ENCODE results near the gene POLL. TPM values are rescaled to one million over a fixed set of nuclear protein-coding genes. Genes with fewer than 3 reads are reported as not detected.
"Not testable (repeated sequence)": the region's sequence is repeated elsewhere in the genome, so short reads cannot be mapped to it uniquely, and the experiment has no call there.

POLL gene
- total RNA-seq, 1 experiment from 2014 or later = 27.2 TPM

DNA sequence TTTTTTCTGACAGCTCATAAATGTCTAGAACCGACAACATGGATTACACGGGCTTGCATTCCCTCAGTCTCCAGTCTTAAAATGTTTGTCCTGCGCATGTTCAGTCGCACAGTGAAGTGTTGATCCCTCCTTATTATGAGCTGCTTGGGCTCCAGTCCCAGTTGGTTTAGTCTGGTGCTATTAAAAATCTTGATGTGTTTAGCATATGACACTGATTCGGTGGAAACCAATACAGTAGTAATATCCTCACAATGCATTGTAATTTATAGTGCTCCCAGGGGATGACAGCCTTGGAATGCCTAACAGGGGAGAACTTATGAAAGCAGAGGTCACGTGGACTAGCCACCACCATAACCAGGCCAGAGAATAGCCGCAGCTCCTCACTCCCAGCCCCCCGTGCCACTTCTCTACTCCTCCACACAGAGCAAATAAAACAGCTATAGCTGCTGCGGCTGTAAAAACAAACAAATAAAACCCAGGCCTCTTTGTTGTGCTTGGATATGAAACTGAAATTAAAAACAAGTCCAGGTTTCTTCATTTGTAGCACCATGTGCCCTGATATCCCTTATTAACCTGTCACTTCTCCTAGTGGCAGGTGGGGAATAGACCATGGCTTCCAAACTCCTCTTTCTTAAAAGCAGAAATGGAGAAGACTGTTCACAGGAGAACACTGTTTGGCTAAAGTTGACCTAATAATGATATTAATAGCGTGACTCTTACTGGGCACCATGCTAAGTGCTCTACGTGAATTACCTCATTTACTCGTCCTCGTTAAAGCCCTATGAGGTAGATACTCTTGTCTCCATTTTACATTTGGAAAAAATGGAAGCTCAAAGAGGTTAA is 7.8 kb upstream of the POLL start:
- ChIA-PET CTCF (interaction anchor here (0.5 kb wide), 1 partner anchor 55 kb away, joined by 4 read pairs; no protein-coding TSS in a partner anchor), POLR2A (ENCODE audit: low non-redundant PET) (no interaction called here)
- TF ChIP-seq CTCF (conservative IDR thresholded peaks at IDR 0.05; ENCODE audit: low read depth, low read length) (no peak), EZH2 (IDR thresholded peaks at IDR 0.05; ENCODE audit: borderline replicate concordance, low read depth, low read length, poor library complexity, severe bottlenecking) (no peak)
- BruUV-seq (replicated peaks) = no TSS peak
- intact Hi-C loops (cut with micrococcal nuclease; ENCODE audit: unreplicated experiment) = no loop called here
- H3K27ac ChIP-seq (ENCODE audit: low read depth, low read length, poor library complexity, severe bottlenecking) = no peak overlapping the region
- H3K36me3 ChIP-seq (ENCODE audit: insufficient read depth, low read length, poor library complexity, severe bottlenecking) = no peaks in the 10 kb centered on the region
- H3K4me1 ChIP-seq (ENCODE audit: insufficient read depth, low read length, poor library complexity, severe bottlenecking) = no peaks in the 10 kb centered on the region
- H3K4me3 ChIP-seq (ENCODE audit: low read depth, low read length, poor library complexity, severe bottlenecking) = no peak overlapping the region
- no peaks in the 10 kb centered on the region for H3K27me3 ChIP-seq (replicated peaks; ENCODE audit: insufficient read depth, low read depth, low read length, poor library complexity)
- no peak for DNase-seq (ENCODE audit: low spot score)
- no peaks in the 10 kb centered on the region for H3K9me3 ChIP-seq (ENCODE audit: low read depth, low read length, poor library complexity, severe bottlenecking)

DNA sequence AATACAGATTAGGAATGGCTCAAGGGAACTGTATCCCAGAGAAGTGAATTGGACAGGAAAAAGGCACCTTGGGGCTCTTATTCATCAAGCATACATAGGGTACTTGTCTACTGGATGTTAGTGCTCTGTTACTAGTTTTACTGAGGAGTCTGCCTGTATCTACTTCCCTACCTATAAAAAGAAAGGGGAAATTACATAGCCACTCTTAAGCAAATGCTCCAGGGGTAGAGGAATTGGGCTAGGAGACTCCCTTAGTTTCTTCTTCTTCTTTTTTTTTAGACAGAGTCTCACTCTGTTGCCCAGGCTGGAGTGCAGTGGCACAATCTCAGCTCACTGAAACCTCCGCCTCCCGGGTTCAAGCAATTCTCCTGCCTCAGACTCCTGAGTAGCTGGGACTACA is 5.3 kb upstream of the POLL start:
- H3K4me3 ChIP-seq (ENCODE audit: low read depth, low read length, poor library complexity, severe bottlenecking); intact Hi-C loops (cut with micrococcal nuclease; ENCODE audit: unreplicated experiment); DNase-seq (ENCODE audit: low spot score); H3K27ac ChIP-seq (ENCODE audit: low read depth, low read length, poor library complexity, severe bottlenecking); H3K36me3 ChIP-seq (ENCODE audit: insufficient read depth, low read length, poor library complexity, severe bottlenecking); CTCF ChIA-PET; H3K27me3 ChIP-seq (replicated peaks; ENCODE audit: insufficient read depth, low read depth, low read length, poor library complexity); H3K4me1 ChIP-seq (ENCODE audit: insufficient read depth, low read length, poor library complexity, severe bottlenecking); H3K9me3 ChIP-seq (ENCODE audit: low read depth, low read length, poor library complexity, severe bottlenecking); POLR2A ChIA-PET (ENCODE audit: low non-redundant PET); BruUV-seq (replicated peaks): not testable (repeated sequence)

- Histone ChIP-seq H3K4me1 (ENCODE audit: insufficient read depth, low read length, poor library complexity, severe bottlenecking) (peaks cover 7% of the 10 kb centered on the region), H3K9me3 (ENCODE audit: low read depth, low read length, poor library complexity, severe bottlenecking) (no peaks in the 10 kb centered on the region), H3K36me3 (ENCODE audit: insufficient read depth, low read length, poor library complexity, severe bottlenecking) (no peaks in the 10 kb centered on the region), H3K27ac (ENCODE audit: low read depth, low read length, poor library complexity, severe bottlenecking) (no peak overlapping the region), H3K27me3 (replicated peaks; ENCODE audit: insufficient read depth, low read depth, low read length, poor library complexity) (no peaks in the 10 kb centered on the region), H3K4me3 (ENCODE audit: low read depth, low read length, poor library complexity, severe bottlenecking) (peak overlapping the region; percentile 77)
- DNase-seq (ENCODE audit: low spot score) = no peak
- BruUV-seq (replicated peaks) = no TSS peak
- ChIA-PET POLR2A (ENCODE audit: low non-redundant PET) (no interaction called here), CTCF (no interaction called here)
- TF ChIP-seq EZH2 (IDR thresholded peaks at IDR 0.05; ENCODE audit: borderline replicate concordance, low read depth, low read length, poor library complexity, severe bottlenecking) = no peak
- intact Hi-C loops (cut with micrococcal nuclease; ENCODE audit: unreplicated experiment) = no loop called here
These were observed 822 bp upstream of the POLL start for GRCh38 chr10:101588879-101589278.

DNA sequence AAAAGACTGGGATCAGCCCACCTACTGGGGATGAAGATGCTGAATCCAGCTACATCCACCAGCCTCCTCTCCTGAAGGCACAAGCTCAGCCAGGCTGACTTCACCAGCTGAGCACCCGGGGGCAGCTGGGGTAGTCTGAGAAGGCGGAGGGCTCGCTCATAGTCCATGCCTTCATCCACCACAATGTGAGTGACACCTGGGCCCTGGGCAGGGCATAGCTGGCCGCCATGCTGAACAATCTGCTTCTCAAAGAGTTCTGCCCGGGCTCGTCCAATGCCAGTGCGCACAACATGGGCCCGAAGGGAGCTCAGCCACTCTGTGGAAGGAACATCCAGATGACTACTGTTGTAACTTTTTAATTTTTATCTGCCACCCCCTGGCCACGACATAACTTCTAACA is 2.2 kb downstream of the POLL start:
- H3K36me3 ChIP-seq (ENCODE audit: insufficient read depth, low read length, poor library complexity, severe bottlenecking) = peaks cover 7% of the 10 kb centered on the region
- TF ChIP-seq EZH2 (IDR thresholded peaks at IDR 0.05; ENCODE audit: borderline replicate concordance, low read depth, low read length, poor library complexity, severe bottlenecking) (no peak), CTCF (conservative IDR thresholded peaks at IDR 0.05; ENCODE audit: low read depth, low read length) (no peak)
- intact Hi-C loops (cut with micrococcal nuclease; ENCODE audit: unreplicated experiment) = no loop called here
- no peaks in the 10 kb centered on the region for H3K27me3 ChIP-seq (replicated peaks; ENCODE audit: insufficient read depth, low read depth, low read length, poor library complexity)
- peaks cover 7% of the 10 kb centered on the region for H3K4me1 ChIP-seq (ENCODE audit: insufficient read depth, low read length, poor library complexity, severe bottlenecking)
- CTCF ChIA-PET = no interaction called here
- DNase-seq (ENCODE audit: low spot score) = no peak
- no TSS peak for BruUV-seq (replicated peaks)
- H3K27ac ChIP-seq (ENCODE audit: low read depth, low read length, poor library complexity, severe bottlenecking) = no peak overlapping the region
- POLR2A ChIA-PET (ENCODE audit: low non-redundant PET) = no interaction called here
- no peak overlapping the region for H3K4me3 ChIP-seq (ENCODE audit: low read depth, low read length, poor library complexity, severe bottlenecking)
- no peaks in the 10 kb centered on the region for H3K9me3 ChIP-seq (ENCODE audit: low read depth, low read length, poor library complexity, severe bottlenecking)
